ENCODE results near the gene BRD1.
"Not testable (repeated sequence)": the region's sequence is repeated elsewhere in the genome, so short reads cannot be mapped to it uniquely, and the experiment has no call there.

BRD1 gene

GRCh38 chr22:49781886-49782285, 45.8 kb downstream of the BRD1 start:
- not testable (repeated sequence) for DNase-seq

GRCh38 chr22:49781289-49781782, 46.3 kb downstream of the BRD1 start:
- DNase-seq, result no peak

- no peak for DNase-seq
Measured at GRCh38 chr22:49780698-49781288, 46.9 kb downstream of the BRD1 start.

GRCh38 chr22:49779853-49780697, 47.6 kb downstream of the BRD1 start:
- DNase-seq, result no peak

GRCh38 chr22:49779211-49779610, 48.5 kb downstream of the BRD1 start:
- DNase-seq, result no peak

- no peak for DNase-seq
Measured at GRCh38 chr22:49777569-49778249, 50.0 kb downstream of the BRD1 start.

- no peak for DNase-seq
Measured at GRCh38 chr22:49776891-49777290, 50.8 kb downstream of the BRD1 start.

GRCh38 chr22:49775867-49776511, 51.7 kb downstream of the BRD1 start:
- no peak for DNase-seq

GRCh38 chr22:49775191-49775866, 52.3 kb downstream of the BRD1 start:
- no peak for DNase-seq

GRCh38 chr22:49774499-49775151, 53.0 kb downstream of the BRD1 start:
- no peak for DNase-seq

GRCh38 chr22:49774046-49774445, 53.6 kb downstream of the BRD1 start:
- no peak for DNase-seq

- DNase-seq, result no peak
Measured at GRCh38 chr22:49773531-49773930, 54.1 kb downstream of the BRD1 start.

GRCh38 chr22:49772692-49773091, 55.0 kb downstream of the BRD1 start:
- no peak for DNase-seq

- no peak for DNase-seq
Measured at GRCh38 chr22:49771266-49772065, 56.2 kb downstream of the BRD1 start.

- DNase-seq, result no peak
Measured at GRCh38 chr22:49770547-49771265, 57.0 kb downstream of the BRD1 start.

GRCh38 chr22:49769691-49770546, 57.8 kb downstream of the BRD1 start:
- no peak for DNase-seq

GRCh38 chr22:49768951-49769690, 58.6 kb downstream of the BRD1 start:
- DNase-seq, result no peak

GRCh38 chr22:49768077-49768910, 59.4 kb downstream of the BRD1 start:
- no peak for DNase-seq
